NCI-H2107 (cell line): ENCODE data around the gene ANKMY1.
"Not testable (repeated sequence)": the region's sequence is repeated elsewhere in the genome, so short reads cannot be mapped to it uniquely, and the experiment has no call there.

Experiments used
- DNase-seq: peaks from one replicate; lab custom pipeline; 2025; lab: John Stamatoyannopoulos, UW

Gene ANKMY1

DNA sequence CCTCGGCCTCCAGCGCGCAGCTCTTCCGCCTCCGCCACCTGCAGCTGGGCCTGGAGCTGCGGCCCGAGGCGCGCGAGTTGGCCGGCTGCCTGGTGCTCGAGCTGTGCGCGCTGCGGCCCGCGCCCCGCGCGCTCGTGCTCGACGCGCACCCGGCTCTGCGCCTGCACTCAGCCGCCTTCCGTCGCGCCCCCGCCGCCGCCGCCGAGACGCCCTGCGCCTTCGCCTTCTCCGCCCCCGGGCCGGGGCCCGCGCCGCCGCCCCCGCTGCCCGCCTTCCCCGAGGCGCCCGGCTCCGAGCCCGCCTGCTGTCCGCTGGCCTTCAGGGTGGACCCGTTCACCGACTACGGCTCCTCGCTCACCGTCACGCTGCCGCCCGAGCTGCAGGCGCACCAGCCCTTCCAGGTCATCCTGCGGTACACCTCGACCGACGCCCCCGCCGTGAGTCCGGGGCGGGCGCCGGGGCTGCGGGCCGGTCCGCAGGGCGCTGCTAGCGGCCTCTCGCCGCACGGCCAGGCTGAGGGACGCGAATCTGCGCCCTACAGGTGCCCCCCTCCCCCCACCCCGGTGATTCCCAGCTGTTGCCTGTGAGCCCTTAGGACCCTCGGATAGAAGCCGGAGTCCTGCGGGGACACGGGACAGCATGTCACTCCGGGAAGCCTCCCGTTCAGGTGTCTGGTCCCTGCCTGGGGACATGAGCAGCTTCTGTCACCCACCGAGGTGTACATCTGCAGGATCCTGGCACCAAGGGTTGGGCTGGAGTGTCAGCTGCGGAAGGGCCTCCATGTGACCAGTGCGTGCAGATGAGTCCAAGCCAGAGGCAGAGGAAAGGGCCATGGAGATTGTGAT is 11.1 kb upstream of the ANKMY1 start:
- DNase-seq, result peak; percentile 9

DNA sequence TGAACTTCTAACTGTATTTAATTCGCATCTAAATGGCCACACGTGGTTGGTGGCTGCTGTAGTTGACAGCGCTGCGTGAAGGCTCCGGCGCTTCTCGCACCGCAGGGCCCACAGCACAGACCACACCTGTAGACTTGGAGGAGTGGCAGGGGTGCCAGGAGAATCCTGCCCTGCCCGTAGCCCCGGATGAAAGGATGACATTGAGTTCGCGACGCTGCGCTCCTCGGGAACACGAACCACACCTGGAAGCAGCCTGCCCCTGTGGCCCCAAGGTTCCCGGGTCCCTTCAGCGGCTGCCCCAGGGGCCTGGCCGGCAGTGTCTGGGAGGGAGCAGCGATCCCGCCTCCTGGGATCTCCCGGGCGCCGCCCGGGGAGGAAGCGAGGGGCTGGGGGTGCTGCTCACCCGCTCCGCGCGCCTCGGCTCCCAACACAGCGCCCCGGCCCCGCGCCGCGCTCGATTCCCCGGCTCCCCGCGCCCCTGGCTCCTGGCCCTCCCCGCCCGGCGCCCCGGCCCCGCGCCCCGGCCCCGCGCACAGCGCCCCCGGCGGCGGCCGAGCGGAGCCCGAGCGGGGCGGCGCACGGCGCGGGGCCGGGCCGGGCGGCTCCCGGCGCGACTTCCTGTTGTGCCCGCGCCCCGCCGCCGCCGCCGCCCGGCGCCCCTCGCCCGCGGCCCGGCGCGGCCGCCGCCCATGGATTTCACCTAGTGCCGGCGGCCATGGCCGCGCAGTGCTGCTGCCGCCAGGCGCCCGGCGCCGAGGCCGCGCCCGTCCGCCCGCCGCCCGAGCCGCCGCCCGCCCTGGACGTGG is 10.3 kb upstream of the ANKMY1 start, which contains the start of gene RNPEPL1:
RNPEPL1 (plus strand) TSS at position 613 of the 806 bp plus-strand sequence; CDS start at position 716, 103 bp downstream.
- DNase-seq, result no peak

DNA sequence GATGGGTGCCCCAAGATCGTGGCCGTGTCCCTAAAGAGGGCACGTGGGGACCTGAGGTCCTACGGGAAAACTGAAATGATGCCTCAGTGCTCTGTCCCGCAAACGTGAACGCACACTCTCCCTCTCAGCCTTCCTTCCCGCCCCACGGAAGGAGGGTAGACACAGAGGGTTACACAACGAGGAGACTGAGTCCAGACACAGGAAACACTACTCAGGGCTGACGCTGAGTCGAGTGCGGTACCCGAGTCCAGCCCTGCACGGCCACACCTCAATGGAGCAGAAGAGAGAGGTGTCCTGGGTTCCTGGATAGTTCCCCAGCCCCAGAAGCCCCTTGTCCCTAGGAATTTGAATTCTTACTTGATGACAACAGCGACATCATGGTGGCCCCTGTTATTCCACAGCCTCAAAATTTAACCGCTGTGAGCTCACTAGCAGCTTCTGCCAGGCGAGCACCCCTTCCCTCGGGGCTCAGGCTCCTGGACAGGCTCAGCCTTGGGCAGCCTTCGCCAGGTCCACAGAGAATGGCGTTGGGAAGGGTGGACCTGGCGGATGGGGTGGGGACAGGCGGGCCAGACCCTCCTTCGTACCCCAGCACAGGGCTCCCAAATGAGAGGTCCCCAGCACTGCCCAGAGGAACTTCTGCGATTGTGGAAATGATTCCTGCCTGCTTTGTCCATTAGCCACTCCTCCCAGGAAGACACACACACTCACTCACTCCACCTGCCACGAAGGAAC is 9.5 kb upstream of the ANKMY1 start:
- no peak for DNase-seq

DNA sequence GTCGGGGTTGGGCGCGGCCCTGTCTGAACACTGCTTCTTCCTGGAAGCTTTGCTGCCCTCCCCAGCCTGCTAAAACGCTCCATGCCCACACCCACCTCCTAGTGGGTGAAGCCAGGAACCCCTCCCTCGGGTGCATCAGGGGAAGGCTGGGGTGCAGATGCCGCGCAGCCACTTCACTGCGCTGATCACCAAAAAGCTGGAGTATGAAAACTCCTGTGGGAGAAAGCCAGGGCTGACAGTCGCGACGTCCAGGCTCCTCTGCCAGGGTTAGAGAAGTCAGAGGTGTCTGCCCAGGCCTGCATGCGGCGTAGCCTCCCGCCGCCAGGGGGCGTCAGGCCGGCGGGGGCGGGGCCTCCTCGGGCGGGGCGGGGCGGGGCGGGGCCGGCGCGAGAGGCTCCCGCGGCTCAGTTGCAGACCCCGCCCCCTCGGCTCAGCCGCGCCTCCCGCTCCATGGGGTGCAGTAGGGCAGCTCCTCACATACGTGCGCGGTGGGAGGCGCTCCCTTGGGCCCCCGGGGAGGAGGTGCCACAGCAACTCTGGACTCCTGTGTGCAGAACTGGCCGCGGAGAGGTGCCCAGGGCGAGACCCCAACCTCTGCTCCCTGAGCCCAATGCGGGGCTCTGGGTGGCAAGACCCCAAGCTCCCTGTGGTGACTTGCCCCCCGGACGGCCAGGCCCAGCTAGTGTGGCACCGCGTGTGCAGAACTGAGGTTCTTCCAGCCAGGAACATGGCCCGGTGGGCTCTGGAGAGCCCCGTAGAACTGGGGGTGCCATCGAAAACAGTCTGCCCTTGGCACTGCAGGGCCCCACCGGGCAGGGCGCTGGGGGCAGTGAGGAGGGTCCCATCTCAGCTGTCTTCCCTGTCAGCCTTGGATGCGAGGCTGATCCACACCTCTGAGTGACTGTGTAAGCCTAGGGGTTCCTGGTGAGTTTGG is 8.7 kb upstream of the ANKMY1 start:
- peak; percentile 78 for DNase-seq

DNA sequence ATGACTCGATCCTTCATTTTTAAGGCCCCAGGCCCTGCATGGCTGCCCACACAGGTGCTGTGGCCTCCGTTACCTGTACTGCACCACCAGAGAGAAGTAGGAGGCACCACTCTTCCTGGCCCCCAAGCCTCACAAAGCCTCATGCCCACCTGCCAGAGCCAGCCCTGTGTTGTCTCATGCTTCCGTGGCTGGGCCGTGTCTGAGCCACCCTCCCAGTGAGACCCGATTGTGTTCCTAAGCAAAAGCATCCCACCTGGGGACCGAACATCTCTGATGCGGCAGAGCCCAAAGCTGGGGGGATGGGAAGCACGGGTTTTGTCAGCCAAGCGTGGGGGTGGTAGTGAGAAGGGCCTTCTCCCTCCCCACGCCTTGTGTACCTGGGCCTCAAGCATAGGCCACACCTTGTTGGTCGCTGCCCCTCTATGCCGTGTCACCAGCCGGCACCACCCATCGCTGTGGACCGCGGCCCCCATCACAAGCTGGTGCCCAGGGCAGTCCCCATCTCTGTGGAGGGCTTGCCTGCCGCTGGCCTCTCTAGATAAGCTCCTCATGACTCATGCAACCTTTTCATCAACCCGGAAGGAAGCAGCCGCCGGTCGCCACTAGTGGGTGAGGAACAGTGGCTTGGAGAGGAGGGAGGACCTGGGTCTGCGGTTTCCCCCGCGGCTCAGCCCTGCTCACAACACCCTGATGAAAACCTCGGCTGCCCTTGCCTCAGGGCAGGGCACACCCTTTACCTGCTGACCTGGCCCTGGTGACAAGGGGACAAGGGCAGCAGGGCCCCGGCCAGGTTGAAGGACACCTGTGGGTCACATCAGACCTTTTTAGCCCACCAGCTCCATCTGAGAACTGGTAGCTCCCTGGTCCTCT is 7.8 kb upstream of the ANKMY1 start:
- peak; percentile 61 for DNase-seq

DNA sequence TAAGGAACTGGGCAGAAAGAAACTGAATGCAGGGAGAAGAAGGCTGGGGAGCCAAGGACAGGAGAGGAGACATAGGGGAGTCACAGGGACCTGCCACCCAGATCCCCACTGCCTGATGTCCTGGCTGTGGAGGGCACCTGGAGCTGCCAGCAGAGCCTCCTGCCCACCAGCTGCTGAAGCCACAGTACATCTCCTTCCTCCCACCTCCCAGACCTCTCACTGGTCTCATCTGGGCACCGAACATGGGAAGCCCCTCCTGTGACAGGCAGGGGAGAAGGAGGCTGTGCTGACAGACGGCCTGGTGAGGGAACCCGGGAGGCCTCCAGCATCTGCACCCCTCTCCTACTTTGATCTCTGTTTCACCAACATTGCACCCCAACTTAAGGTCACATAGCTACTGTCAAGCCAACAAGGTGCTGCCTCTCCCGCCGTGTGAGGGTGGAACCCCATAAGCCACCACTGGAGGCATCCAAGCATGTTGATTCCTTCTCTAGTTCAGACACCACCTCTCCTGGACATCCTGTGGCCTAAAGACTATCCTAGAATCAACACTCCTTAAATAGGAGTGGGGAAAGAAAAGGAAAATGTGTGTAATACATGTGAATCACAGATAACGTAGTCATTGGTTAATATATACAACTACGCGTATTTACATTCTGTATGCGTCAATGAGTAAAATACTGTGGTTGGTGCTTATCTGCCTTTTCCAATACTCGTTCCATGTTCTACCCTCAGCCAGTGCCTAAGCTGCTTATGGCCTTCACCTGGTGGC is 7.0 kb upstream of the ANKMY1 start:
- DNase-seq, result no peak

DNA sequence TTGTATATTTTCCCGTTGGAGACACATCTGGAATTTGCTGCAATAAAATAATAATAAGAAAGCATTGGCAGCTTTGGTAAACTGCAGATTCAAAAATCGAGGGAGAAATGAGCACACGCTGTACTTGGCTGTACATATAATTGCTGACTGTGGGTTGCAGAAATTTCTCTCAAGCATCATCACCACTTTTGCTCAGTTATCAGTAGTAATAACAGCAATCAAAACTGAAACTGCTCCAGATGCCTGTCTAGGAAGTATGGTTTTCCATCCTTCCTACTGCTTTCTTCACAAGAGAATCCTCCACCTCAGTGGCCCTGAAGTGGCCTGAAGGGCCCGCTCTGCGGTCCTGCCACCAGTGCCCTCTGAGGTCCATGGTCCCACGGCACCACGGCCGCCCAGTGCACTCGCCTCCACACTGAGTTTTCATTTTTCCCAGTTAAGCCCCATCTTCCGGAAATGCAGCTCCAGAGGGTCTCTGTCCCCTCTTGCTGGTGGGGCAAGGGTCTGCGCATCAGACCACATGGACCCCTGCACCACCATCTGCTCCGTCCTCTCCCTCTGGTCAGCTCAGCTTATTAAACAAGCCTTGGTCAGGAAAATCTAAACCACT is 6.3 kb upstream of the ANKMY1 start:
- DNase-seq, result no peak

DNA sequence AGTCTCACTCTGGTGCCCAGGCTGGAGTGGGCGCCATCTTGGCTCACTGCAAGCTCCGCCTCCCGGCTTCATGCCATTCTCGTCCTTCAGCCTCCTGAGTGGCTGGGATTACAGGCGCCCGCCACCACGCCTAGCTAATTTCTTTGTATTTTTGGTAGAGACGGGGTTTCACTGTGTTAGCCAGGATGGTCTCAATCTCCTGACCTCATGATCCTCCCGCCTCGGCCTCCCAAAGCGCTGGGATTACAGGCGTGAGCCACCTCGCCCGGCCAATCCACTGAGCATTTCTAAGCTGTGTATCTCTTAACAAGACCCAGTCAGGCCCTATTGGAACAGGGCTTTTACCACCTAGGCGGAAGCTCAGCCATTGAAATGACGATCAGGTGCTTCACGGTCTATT is 5.4 kb upstream of the ANKMY1 start:
- DNase-seq, result not testable (repeated sequence)

DNA sequence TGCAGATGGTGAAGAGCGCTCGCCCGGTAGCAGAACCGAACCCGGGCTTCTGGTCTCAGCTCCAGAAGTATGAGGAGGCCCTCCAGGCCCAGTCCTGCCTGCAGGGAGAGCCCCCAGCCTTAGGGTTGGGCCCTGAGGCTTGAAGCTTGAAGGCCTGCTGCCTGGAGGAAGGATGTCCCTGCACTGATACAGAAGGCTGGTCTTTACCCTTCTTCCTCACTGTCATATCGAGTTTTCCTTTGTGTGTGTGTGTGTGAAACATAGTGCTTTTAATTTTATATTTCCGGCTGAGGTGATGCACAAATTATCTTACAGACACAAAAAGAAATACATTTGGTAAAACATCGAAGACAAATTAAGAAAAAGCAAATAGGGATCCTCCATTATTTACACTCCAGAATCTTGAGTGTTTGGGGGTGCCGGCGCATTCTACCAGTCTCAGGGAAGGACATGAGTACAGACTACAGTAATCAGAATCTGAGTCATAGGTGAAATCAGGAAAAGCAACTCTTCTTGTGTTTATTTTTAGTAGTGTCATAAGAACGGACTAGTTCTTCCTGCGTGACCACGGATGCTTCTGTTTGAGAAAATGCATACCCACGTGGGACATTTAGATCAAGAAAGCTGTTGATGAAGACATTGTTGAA is 3.7 kb upstream of the ANKMY1 start:
- DNase-seq, result no peak

DNA sequence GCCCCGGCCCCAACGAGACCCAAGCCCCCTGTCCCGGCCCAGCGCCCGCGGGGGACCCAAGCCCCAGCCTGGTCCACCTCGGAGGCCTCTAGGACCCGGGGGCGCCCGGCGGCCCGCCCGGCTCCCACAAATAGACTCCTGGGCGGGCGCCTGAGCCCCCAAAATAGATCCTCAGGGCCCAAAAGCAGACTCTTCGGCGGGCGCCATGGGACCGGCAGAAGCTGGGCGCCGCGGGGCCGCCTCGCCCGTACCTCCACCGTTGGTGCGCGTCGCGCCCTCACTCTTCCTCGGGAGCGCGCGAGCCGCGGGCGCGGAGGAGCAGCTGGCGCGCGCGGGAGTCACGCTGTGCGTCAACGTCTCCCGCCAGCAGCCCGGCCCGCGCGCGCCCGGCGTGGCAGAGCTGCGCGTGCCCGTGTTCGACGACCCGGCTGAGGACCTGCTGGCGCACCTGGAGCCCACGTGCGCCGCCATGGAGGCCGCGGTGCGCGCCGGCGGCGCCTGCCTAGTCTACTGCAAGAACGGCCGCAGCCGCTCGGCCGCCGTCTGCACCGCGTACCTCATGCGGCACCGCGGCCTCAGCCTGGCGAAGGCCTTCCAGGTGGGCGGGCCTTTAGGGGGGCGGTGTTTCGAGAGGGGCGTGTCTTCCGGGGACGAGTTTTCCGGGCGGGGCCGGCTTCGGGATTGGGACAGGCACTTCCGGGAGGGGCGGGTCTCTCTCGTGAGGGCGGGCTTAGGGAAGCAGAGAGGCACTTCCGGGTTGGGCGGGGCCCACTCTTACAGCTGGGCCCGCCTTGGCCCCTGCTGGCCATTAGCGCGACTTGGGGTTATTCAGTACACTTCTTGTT is 2.9 kb upstream of the ANKMY1 start:
- DNase-seq, result peak; percentile 95

DNA sequence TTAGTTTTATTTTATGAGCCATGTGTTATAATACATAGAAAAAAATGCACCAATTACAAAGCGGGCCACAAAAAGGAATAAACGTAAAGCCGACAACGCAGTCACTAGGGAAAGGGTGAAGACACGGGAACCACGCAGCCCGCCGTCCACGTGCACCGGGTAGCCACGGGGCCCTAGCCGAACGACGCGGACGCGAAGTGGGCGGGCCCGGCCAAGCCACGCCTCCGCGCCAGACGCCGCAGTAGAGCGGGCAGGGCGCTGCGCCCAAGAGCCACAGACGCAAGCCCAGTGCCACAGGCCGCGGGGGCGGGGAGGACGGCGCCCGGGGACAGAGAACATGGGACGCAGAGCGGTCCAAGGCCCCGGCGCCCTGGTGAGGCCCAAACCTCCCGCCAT is 2.3 kb upstream of the ANKMY1 start, which contains the start of gene DUSP28:
DUSP28 (plus strand) TSS at position 274 of the 396 bp plus-strand sequence. CDS start 328 bp downstream, outside the sequence.
- DNase-seq, result peak; percentile 65

DNA sequence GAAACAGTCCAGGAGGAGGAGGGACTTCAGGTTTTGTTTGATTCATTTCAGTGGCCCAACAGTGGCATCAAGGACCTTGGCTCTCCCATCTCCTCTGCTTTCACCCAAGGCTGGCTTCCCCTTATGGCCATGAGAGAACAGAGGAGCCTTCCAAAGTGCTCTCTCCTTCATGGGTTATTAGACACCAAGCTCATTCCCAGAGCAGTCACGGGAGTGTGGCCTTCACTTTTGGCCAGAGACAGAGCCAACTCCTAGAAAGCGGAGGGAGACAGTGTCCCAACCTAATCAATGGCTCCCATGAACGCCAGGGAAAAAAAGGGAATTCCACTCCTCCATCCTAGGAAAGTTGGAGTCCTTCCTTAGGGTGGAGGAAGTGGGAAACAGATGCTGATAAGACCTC is 1.5 kb upstream of the ANKMY1 start:
- DNase-seq, result no peak

DNA sequence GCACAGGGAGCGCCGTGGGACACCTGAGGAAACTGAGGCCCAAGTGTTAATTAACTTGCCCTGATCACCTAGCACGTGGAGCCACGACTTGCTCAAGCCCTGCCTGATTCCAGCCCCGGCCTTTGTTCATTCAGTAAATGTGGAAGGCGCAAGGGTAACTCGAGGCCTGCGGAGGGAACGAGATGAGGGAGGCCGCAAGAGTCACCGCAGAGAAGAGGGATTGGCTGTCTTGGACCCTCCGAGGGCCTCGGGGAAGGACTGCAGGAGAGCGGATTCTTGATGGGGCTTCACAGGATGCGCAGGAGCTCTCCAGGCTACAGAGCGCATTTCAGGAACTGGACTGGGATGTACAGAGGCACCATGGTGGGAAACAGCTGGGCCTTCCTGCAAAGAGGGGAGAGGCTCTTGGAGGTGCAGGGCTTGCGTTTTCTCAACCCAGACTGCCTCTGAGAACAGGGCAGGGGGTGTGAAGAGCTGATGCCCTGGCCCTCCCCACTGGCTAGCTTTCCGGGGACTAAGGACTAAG is 511 bp upstream of the ANKMY1 start:
- DNase-seq, result no peak

DNA sequence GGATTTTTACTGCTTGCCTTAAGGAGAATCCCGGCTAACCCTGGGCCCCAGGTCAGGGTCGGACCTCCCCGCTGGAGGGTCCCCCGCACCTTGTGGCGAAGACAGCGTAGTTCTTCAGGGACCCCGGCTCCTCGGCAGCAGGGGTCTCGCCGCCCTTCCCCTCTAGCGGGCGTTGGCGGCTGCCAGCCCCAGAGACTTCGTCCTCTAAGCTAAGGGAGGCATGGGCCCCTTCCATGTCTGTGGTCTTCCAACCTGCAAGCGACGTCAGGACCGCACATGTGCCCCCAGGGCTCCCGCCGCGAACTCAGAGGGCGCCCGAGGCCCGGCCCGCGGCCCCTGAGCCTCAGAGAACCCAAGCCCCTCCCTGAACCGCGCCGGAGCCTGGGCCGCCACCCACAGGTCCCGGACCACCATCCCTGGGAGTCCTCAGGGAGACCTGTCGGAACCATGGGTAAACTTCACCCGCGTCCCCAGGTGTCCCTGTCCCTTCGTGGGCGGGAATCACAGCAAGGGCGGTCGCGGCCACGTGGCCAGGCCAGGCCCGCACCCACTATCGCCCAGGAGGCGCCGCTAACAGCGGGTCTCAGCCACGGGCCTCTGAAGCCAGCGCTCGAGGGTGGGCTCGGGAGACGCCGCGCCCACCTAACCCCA is 562 bp downstream of the ANKMY1 start:
- DNase-seq, result no peak

DNA sequence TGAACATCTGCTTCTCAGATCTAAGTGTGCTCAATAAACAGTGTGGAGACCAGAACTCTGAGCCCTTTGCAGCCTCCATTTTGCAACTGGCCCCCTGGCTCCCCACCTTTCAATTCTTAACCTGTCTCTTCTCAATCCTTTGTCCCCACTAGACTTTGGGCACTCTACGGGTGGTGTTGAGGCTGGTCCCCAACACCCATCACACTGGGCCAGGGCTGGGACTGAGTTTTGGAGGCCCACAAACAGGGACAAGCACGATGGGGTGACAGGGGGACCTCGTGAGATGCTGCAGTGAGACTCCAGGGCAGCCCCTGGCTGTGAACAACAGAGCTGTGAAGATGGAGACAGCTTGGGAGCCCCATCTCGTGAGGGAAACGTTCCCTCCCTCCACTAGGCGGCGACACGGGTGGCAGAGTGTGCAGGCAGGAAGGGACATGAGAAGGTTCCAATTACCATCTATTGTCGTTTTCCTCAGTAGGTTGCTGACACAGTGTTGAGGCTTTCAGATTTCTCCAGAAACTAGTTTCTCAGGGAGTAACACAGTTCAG is 1.2 kb downstream of the ANKMY1 start:
- no peak for DNase-seq

DNA sequence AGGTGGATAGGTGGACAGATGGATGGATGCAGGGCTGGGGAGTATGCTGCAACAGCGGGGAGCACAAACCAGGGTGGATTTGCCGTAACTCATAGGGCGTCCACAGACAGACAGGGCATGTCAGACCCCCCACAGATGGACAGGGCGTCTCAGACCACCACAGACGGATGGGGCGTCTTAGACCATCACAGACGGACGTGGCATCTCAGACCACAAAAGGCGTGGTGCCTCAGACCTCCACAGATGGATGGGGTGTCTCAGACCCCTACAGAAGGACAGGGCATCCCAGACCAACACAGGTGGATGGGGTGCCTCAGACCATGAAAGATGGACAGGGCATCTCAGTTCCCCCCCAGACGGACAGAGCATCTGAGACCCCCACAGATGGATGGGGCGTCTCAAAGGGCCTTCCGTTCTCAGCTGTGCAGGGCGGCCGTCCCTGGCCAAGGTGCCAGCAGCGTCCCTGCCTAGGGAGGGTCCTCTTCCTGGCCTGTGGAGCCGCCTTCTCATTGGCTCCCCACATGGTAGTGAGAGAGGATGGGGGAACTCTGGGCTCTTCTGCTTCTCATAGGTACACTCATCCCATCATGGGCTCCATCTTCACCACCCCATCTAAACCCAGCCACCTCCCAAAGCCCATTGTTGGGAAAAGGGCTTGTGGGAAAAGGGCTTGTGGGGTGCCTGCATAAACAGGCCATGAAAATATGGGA is 2.1 kb downstream of the ANKMY1 start:
- no peak for DNase-seq
